Activated T-cell treated with anti-CD3 and anti-CD28 coated beads, Interleukin-2, amount 50 U/mL, for 1 hour (primary cell): ENCODE measurements around the gene MYO1E.

Experiments
- DNase-seq: peaks from one replicate; pipeline ENCODE4 v3.0.0-alpha.2; 2020

MYO1E gene

DNA sequence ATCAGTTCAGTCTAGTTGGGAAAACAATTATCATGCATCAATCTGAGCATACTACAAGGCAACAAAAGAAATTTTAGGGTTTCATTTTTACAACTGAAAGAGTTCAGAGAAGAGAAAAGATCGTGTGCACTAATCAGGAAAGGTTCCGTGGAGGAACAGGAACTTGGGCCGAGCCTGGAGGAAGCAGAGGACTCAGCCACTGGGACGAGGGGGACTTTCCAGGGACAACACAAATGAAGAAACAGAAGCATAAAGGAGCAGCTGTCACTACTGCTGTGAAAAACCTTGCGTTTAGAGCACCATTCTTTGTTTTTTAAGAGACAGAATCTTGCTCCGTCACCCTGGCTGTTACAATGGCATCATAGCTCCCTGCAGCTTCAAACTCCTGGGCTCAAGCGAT is 60.5 kb downstream of the MYO1E start:
- no peak for DNase-seq

DNA sequence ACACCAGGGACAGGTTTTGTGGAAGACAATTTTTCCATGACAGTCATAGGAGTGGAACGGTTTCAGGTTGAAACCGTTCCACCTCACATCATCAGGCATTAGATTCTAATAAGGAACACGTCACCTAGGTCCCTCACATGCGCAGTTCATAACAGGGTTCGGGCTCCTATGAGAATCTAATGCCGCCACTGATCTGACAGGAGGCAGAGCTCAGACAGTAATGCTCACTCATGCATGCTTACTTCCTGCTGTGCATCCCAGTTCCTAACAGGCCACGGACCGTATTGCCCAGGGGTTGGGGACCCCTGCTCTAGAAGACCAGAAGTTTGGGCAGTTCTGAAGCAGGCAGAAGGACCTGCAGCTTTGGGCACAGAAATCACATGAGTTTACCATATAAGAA is 61.5 kb downstream of the MYO1E start:
- no peak for DNase-seq

DNA sequence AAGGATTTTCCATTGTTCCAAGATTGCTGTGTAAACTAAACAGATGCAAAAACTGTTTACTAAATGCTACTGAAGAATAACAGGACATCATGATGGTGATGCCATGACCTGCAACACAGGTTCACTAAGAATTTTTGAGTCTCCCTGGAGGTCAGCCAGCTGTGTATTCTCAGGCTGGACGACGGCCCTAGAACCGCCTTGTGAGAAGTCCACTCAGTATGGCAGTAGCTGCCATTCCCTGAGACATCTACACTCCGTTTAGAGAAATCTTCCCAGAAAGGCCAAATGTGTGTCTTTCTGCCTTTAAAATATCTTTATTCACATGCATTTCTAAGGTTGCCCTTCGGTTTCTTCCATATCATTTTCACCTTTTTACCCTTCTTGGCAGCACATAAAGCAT is 63.3 kb downstream of the MYO1E start:
- no peak for DNase-seq

DNA sequence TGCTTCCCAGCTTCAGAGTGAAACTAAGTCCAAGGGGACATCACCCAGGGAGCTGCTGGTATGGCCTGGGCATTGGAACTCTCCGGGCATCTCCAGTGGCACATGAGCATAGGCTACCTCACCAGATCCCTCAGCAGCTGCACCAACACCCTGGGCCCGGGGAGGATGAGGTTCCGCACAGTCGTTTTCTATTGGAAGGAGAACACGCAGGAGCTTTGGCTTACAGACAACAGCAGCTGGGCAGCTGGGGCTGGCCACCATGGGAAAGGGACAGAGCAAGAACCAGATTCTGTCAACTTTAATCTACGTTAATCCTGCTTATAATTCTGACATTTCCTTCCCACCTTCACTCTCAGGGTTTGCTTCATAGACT is 65.5 kb downstream of the MYO1E start:
- DNase-seq, result no peak

DNA sequence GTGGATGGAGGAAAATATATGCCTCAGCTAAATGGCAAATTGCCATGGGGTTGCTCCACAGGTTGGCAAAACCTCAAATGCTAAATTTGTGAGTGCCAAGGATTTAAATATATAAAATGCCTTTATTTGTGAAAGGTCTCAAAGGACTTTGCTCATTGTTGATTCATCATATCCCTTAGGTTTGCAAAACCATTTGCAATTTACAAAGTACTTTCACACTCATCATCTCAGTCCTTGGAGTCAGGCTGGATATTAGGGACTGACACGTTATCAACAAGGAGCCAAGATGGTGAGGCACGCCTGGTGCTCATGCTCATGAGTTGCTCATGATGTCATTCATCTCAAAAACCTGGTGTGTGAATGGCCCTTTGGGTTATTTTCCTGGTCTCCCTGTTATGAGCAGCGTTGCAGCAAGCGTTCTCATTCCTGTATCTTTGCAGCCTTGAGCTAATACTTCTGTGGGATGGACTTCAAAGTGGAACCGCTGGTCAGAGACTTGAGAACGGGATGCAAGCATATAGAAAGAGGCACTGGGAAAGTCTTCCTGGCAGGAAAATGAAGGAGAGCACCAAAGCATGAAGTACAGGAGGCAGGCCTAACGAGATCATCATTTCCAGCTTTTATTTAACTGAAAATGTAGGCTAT is 66.0 kb downstream of the MYO1E start:
- no peak for DNase-seq

DNA sequence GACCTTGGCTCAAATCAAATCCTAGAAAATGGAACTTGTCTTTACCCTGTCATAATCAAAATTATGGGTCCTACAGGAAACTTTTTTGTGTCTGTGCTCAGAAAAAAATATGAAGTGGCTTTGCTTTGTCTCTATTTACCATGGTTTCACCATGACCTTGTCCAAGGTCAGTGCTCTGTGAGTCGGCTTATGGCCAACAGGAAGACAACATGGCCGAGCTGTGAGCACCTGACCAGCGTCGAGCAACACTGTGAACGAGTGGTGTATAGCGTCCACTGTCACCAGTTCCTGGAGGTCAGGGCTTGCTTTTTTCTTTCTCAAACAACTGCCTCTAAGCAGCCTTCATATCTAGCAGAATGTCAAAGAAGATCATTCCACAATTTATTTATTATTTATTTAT is 67.9 kb downstream of the MYO1E start:
- DNase-seq, result no peak

DNA sequence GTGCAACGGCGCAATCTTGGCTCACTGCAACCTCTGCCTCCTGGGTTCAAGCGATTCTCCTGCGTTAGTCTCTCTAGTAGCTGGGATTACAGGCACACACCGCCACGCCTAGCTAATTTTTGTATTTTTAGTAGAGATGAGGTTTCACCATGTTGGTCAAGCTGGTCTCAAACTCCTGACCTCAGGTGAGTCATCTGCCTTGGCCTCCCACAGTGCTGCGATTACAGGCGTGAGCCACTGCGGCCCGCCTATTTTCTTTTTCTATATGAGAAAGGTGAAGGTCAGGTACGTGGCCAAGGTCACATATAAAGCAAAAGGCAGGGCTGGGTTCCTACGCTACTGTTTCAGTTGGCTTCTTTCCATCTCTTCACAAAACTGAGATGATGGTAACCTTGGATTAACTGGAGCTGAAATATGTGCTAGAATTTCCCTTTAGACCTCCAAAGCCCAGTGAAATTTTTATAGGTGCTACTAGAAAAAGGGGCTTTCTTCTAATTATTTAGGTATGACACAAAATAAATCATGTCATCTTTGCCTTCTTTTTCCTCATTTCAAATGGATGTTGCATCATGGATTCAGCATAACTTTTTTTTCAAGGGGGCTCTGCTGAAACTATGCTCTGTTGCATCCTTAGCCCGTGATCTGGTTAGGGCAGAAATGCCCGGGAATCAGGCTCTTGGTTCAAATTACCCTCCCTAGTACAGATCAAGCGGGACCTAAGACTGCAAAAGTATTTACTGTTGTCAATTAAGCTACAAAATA is 68.5 kb downstream of the MYO1E start:
- DNase-seq, result no peak

DNA sequence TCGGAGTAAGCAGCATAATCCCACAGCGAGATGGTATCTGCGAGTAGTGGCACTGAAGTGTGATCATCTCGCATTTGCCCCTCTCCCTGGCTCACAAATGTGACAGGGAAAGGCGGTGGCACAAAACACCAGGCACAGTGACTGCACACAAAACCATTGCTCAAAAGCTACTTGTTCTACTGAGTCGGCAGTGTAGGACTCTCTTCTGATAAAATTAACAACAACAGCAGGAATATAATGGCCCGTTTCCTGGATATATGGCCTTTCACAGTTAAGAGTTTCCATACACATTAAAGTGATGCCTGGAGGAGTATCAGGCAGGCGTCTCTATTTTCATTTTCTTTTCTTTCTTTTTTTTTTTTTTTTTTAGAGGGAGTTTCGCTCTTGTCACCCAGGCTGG is 69.0 kb downstream of the MYO1E start:
- DNase-seq, result no peak

DNA sequence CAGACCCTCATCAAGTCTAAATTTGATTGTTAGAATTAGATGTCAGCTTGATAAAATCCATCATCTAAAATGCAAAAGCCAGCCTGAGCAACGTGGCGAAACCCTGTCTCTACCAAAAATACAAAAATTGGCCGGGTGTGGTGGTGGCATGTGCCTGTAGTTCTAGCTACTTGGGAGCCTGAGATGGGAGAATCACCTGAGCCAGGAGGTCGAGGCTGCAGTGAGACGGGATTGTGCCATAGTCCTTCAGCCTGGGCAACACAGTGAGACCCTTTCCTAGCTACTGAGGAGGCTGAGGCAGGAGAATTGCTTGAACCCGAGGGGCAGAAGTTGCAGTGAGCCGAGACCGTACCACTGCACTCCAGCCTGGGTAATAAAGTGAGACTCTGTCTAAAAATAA is 69.5 kb downstream of the MYO1E start:
- no peak for DNase-seq

DNA sequence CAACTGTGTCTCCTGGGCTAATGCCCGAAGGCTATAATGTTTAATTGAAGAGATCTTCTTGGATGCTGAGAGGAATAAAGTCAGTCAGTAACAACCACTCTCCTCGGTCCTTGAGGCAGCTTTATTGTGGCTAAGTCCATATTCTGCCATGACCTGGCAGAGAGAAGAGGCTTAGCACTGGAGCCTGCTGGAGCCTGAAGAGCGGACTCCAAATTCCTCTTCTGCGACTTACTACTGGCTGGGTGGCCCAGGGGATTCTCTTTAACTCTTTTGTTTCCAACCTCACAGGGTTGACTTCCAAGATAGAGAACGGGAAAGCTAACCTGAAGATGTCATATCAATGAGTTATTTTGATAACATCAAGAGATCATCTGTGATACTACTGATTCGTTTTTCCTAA is 71.1 kb downstream of the MYO1E start:
- DNase-seq, result no peak

DNA sequence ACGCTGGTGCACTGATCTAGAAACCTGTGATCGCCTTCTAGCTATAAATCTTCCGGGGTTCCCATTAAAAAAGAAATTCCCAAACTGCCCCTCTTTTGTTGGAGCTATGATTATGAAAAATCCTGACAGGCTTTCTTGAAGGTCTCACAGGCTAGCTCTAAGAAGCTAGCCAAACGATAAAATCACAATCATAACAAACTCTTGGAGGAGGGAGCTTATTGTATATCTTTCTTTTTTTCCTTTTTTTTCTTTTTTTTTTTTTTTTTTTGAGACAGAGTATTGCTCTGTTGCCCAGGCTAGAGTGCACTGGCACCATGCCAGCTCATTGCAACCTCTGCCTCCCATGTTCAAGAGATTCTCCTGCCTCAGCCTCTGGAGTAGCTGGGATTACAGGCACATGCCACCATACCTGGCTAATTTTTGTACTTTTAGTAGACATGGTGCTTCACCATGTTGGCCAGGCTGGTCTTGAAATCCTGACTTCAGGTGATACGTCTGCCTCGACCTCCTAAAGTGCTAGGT is 72.0 kb downstream of the MYO1E start:
- DNase-seq, result no peak

DNA sequence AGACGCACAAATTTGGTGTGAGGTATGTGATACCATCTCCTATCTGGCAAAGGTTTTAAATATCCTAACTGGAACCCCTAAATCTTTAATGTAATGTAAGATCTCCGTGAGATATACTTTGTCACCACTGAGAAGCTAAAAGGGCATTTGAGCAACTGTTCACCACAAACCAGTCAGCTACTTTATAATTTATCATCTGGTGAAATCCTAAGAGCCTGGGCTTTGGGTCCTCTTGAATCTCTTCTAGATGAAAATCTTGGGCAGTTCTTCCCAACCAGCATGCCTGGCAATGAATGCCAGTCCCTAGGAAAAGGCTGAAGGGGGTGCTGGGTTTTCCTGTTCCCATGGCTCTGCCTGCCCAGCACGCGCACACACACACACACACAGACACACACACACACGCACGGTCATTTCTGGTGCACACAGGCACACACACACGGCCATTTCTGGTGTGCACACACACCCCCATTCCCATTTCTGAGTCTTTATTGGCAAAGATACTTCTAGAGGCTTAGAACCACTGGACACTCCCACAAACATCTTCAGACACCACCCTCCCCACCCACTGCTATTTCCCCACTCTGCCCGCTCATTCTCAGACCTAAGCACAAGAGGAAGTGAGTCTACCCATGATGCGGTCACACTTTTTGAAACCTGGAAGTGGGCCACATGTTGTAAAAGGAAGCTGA is 72.6 kb downstream of the MYO1E start:
- peak; percentile 55 for DNase-seq

DNA sequence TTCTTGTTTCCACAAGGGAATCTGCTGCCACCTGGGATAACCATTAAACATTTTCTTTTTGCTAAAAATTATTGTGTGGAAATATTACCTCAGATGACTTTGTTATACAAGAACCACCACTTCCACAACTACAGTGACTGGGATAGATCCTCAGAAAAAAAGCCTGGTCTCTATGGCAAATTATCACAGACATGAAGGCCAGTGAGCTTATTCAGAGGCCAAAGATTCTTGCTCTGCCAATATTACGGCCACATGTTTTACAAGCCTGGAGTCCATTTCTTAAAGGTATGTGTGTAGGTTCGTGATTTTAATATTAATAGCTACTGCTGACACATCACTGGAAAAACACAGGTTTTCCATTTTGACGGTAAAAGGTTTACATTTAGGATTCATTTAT is 73.8 kb downstream of the MYO1E start:
- DNase-seq, result no peak

DNA sequence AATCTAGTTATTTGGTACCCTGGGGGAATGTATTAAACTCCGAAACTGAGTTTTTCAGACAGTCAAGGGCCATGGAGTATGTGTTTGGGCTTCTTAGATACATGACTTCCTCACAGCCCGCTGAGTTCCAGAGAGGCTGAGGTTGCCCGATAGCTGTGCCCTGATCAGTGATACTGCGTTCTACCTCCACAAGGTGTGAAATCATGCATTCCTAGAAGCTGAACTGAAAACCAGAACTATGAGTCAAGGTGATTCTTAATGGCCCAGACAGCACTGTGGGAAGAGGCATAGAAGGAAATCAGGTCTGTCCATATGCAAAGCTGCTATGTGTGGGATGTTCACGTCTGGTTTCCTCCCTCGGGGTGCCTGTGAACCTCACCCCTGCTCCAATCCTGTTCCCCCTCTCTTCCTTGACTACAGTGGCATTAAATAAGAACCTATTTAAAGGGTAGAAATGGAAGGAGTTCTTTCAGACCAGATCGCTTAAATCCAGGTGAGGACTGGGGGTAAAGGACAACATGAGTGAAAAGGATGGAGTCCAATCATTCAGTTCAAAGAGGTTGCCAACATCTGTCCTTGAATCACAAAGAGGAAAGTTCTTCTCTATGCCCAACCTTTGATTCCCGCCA is 74.3 kb downstream of the MYO1E start:
- DNase-seq, result no peak

DNA sequence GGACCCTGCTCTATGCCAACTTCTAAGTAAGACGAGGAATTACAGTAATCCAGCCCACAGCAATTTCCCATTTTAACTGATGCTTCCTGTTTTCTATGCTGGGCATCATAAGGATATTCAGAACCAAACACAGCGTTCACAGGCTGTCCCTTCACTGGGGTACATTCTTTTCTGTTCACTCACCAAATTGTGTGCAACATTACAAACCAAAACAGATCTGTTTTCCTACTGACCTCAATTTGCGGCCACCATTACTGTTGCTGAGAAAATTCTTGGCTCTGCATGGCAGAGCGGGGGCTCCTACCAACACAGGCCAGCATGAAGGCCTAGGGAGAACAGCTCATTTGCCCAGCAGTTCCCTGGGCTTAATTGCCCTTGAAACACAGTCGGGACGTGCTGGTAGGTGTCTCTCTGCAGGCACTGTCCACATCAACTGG is 76.5 kb downstream of the MYO1E start:
- no peak for DNase-seq

DNA sequence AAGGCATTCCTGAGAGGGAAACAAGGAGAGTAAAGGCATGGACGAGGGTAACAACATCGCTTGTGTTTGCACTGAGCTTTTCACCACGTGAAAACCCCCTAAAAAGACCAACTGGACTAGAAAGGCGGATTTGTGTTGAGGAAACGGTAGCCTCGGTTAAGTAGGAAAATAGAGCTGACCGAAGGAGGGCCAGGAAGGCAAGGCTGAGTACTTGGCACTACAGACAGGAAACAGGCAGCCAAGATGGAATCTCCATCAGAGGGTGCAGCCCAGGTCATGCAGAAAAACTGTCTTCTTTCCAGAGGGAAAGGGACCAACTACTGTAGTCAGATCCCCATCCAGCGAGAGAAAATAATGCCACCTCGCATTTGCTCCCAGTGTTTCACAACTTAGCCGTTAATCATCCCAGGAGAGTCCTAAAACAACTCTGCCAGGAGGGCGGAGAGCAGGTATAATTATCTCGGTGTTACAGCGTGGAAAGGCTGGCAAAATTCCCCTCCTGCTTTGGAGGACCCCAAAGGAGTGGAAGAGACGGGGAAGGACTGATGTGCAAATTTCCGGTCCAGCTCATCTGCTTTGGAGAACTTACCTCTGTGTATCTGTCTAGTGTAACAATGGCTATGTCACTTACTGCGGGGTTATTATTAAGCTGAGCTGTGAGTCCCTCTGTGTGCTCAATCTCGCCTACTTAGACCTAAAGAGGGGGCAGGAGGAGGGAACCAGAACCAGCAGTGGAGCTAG is 77.2 kb downstream of the MYO1E start:
- no peak for DNase-seq

DNA sequence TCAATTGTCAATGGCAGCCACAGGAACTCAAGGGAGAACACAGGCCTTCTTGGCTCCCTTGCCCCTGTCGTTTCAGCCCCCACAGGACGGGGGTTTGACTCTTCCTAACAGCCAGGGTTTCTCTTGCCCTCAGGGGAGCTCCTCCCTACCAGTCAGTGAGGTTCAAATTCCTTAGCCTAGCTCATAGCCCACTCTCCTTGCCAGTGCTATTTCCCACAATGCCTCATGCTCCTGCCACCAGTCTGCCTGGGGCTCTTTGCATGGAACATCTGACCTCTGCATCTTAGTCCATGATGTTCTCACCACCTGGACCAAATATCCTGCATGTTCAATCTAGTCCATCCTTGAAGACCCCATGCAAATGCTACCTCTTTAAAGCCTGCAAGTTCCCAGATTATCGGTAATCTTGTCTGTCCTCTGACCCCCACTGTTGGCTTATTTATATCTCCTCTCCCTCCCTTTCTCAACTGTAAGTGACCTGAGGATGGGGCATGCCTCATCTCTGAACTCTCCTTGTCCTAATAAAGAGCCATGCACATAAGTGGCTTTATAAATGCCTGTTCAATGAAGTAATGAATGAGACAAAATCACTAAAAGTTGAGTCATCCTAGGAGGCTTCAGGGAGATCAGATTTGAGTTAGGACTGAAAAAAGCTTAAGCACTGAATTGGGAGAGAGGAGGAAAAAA is 78.0 kb downstream of the MYO1E start:
- DNase-seq, result no peak

DNA sequence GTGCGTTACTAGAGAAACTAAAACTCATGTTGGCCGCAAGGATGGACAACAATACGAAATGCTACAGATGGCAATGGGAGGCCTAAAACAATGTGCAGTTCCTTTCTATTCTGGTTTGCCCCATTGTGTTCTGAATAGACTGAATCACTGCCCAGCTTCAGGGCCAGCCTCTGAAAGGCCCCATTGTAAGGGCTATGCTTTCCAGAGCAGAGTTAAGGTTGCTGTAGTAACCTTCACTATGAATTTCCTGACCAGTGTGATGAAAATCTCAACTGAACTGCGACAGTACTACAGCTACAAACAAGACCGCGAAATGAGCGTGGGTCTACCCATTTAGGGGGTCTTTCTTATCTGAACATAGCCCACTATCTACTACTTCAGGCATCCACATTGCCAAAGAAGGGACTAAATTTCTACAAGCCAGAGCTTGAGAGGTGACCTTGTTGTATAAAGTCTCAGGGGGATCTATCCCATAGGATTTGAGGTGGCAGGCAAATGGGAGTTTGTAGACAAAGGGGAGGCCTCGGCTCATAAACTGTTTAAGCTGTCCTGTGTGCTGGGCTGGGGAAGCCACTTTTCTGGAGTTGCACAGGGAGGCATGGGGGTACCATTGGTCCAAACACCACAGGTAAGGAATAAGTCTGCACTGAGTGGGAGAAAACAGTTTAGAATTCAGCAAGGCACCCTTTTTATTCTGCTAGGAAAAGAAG is 80.1 kb downstream of the MYO1E start:
- DNase-seq, result no peak

DNA sequence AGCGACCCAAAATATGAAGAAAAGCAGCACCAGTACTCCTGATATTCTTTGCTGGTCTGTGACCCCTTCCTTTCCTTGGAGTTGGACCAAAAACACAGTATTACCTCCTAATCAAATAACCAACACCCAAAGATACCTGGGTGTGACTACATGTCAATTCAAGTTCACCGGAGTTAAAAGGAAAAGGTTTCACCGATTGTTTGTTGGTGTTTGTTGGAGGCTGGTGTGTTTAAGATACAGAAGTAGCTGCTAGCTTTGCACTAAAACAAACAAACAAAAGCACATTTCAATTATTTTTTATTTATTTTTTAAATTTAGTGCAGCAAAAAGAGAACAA is 81.5 kb downstream of the MYO1E start:
- no peak for DNase-seq

DNA sequence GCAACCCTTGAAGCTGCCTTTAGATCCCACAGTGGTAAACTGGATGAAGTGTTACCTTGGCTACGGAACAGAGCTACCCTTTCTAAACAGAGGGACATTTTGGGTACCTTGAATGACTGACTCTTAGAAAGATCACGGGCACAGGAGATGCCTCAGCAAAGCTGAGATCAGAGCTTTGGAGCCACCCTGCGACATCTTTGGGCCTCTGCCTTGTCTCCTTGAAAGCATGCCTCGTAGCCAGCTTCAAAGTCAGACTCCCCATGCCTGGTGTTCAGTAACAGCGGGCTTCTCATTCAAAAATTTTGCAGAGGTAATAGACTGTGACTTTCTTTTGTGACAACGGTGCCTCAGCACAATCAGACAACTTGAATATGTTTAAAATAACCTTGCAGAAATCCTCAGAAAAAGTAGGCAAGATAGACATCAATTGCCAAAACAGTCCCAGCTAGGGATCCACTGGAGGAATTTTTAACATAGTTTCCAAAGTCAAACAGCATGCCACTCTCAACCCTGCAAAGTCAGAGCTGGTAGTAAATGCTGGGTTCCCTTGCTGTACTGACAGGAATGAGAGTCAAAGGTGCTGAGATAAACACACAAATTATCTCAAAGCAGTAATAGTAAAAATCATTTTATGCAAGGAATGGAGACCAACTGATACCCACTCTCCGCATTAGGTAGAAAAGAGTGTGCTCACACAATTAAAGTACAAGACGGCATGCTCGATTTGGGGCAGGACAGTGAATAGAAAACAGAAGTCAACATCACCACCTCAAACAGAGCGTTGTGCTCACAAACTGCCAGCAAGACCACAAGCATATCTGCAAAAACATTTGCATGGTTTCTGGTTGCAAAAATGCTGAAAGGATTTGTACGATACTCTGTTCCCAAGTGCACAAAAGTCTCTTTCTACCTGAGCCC is 82.1 kb downstream of the MYO1E start:
- DNase-seq, result no peak

DNA sequence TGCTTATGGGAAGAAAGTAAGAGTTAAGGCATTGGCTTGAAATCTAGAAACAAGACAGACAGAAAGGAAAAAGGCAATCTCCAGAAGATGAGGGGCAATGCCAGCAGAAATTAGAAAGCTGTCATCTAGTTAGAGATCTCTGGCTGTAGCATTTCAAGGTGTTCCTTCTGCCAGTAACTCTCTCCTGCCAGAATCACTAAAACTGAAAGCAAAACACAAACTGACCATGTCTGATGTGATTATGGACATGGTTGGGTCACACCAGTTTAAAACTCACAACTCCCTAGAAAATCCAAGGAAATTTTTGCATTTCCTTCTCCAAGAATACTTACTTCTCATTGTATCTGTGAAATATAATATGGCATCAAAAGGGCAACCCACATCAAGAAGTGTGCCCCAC is 83.1 kb downstream of the MYO1E start:
- DNase-seq, result no peak
